ENCODE measurements around the gene THAP7. TPM values are rescaled to one million over a fixed set of nuclear protein-coding genes. Genes with fewer than 3 reads are reported as not detected.

THAP7 gene
- total RNA-seq, 1 experiment from 2014 or later: 33.7 TPM

- Histone ChIP-seq H3K27me3 (ENCODE audit: low read length) (no peaks in the 10 kb centered on the region), H3K36me3 (ENCODE audit: insufficient read depth, low read length) (no peaks in the 10 kb centered on the region), H4K20me1 (ENCODE audit: insufficient read depth, low read depth, low read length) (no peaks in the 10 kb centered on the region), H2AFZ (ENCODE audit: low read length) (no peak overlapping the region), H3K4me1 (ENCODE audit: low read length) (no peaks in the 10 kb centered on the region), H3K9me3 (ENCODE audit: low read length) (no peaks in the 10 kb centered on the region), H3K4me2 (ENCODE audit: low read depth, low read length, poor library complexity, severe bottlenecking) (no peak overlapping the region), H3K9ac (ENCODE audit: low read length) (no peak overlapping the region), H3K79me2 (ENCODE audit: low read length) (no peaks in the 10 kb centered on the region), H3K27ac (ENCODE audit: low read length) (no peak overlapping the region), H3K9me2 (replicated peaks; ENCODE audit: insufficient read depth, low read length) (no peaks in the 10 kb centered on the region), H3K4me3 (ENCODE audit: low read length) (no peak overlapping the region)
- DNase-seq: no peak
These were observed 31.2 kb upstream of the THAP7 start for GRCh38 chr22:21032868-21033688.

GRCh38 chr22:21032037-21032867, 30.3 kb upstream of the THAP7 start, which contains the start of gene SLC7A4:
SLC7A4 (minus strand) TSS chr22:21032561; CDS start chr22:21031812, 749 bp downstream.
- no peak within 1 kb of the TSS for H3K9ac ChIP-seq (ENCODE audit: low read length)
- H3K79me2 ChIP-seq (ENCODE audit: low read length): no peaks in the 10 kb centered on the region
- no peaks in the 10 kb centered on the region for H3K9me2 ChIP-seq (replicated peaks; ENCODE audit: insufficient read depth, low read length)
- no peaks in the 10 kb centered on the region for H3K4me1 ChIP-seq (ENCODE audit: low read length)
- H3K27me3 ChIP-seq (ENCODE audit: low read length): no peaks in the 10 kb centered on the region
- DNase-seq: no peak
- H3K27ac ChIP-seq (ENCODE audit: low read length): no peak within 1 kb of the TSS
- no peaks in the 10 kb centered on the region for H3K36me3 ChIP-seq (ENCODE audit: insufficient read depth, low read length)
- no peak within 1 kb of the TSS for H3K4me3 ChIP-seq (ENCODE audit: low read length)
- H4K20me1 ChIP-seq (ENCODE audit: insufficient read depth, low read depth, low read length): no peaks in the 10 kb centered on the region
- H3K9me3 ChIP-seq (ENCODE audit: low read length): no peaks in the 10 kb centered on the region
- H2AFZ ChIP-seq (ENCODE audit: low read length): no peak within 1 kb of the TSS
- H3K4me2 ChIP-seq (ENCODE audit: low read depth, low read length, poor library complexity, severe bottlenecking): no peak within 1 kb of the TSS

- Histone ChIP-seq H3K9me2 (replicated peaks; ENCODE audit: insufficient read depth, low read length) (no peaks in the 10 kb centered on the region), H3K27me3 (ENCODE audit: low read length) (no peaks in the 10 kb centered on the region), H3K36me3 (ENCODE audit: insufficient read depth, low read length) (no peaks in the 10 kb centered on the region), H4K20me1 (ENCODE audit: insufficient read depth, low read depth, low read length) (no peaks in the 10 kb centered on the region), H3K9ac (ENCODE audit: low read length) (no peak overlapping the region), H3K27ac (ENCODE audit: low read length) (no peak overlapping the region), H3K4me1 (ENCODE audit: low read length) (no peaks in the 10 kb centered on the region), H3K4me2 (ENCODE audit: low read depth, low read length, poor library complexity, severe bottlenecking) (no peak overlapping the region), H3K4me3 (ENCODE audit: low read length) (no peak overlapping the region), H3K9me3 (ENCODE audit: low read length) (no peaks in the 10 kb centered on the region), H2AFZ (ENCODE audit: low read length) (no peak overlapping the region), H3K79me2 (ENCODE audit: low read length) (no peaks in the 10 kb centered on the region)
- DNase-seq: no peak
These were observed 29.7 kb upstream of the THAP7 start for GRCh38 chr22:21031545-21032036.

- H3K27me3 ChIP-seq (ENCODE audit: low read length): no peaks in the 10 kb centered on the region
- H4K20me1 ChIP-seq (ENCODE audit: insufficient read depth, low read depth, low read length): no peaks in the 10 kb centered on the region
- H3K27ac ChIP-seq (ENCODE audit: low read length): no peak overlapping the region
- no peaks in the 10 kb centered on the region for H3K9me2 ChIP-seq (replicated peaks; ENCODE audit: insufficient read depth, low read length)
- H3K79me2 ChIP-seq (ENCODE audit: low read length): no peaks in the 10 kb centered on the region
- H3K4me3 ChIP-seq (ENCODE audit: low read length): no peak overlapping the region
- no peaks in the 10 kb centered on the region for H3K36me3 ChIP-seq (ENCODE audit: insufficient read depth, low read length)
- no peak overlapping the region for H3K4me2 ChIP-seq (ENCODE audit: low read depth, low read length, poor library complexity, severe bottlenecking)
- no peaks in the 10 kb centered on the region for H3K9me3 ChIP-seq (ENCODE audit: low read length)
- H3K9ac ChIP-seq (ENCODE audit: low read length): no peak overlapping the region
- no peak for DNase-seq
- H3K4me1 ChIP-seq (ENCODE audit: low read length): no peaks in the 10 kb centered on the region
- H2AFZ ChIP-seq (ENCODE audit: low read length): no peak overlapping the region
These were observed 29.0 kb upstream of the THAP7 start for GRCh38 chr22:21030621-21031544.

GRCh38 chr22:21030032-21030431, 28.1 kb upstream of the THAP7 start:
- no peak overlapping the region for H3K27ac ChIP-seq (ENCODE audit: low read length)
- no peaks in the 10 kb centered on the region for H3K4me1 ChIP-seq (ENCODE audit: low read length)
- H4K20me1 ChIP-seq (ENCODE audit: insufficient read depth, low read depth, low read length): no peaks in the 10 kb centered on the region
- H3K9ac ChIP-seq (ENCODE audit: low read length): no peak overlapping the region
- no peaks in the 10 kb centered on the region for H3K9me2 ChIP-seq (replicated peaks; ENCODE audit: insufficient read depth, low read length)
- no peaks in the 10 kb centered on the region for H3K27me3 ChIP-seq (ENCODE audit: low read length)
- H3K79me2 ChIP-seq (ENCODE audit: low read length): no peaks in the 10 kb centered on the region
- no peaks in the 10 kb centered on the region for H3K9me3 ChIP-seq (ENCODE audit: low read length)
- DNase-seq: no peak
- H3K4me2 ChIP-seq (ENCODE audit: low read depth, low read length, poor library complexity, severe bottlenecking): no peak overlapping the region
- no peak overlapping the region for H2AFZ ChIP-seq (ENCODE audit: low read length)
- no peaks in the 10 kb centered on the region for H3K36me3 ChIP-seq (ENCODE audit: insufficient read depth, low read length)
- H3K4me3 ChIP-seq (ENCODE audit: low read length): no peak overlapping the region

- H3K9me3 ChIP-seq (ENCODE audit: low read length): no peaks in the 10 kb centered on the region
- DNase-seq: no peak
- no peaks in the 10 kb centered on the region for H4K20me1 ChIP-seq (ENCODE audit: insufficient read depth, low read depth, low read length)
- no peaks in the 10 kb centered on the region for H3K27me3 ChIP-seq (ENCODE audit: low read length)
- no peak overlapping the region for H2AFZ ChIP-seq (ENCODE audit: low read length)
- H3K4me2 ChIP-seq (ENCODE audit: low read depth, low read length, poor library complexity, severe bottlenecking): no peak overlapping the region
- no peak overlapping the region for H3K9ac ChIP-seq (ENCODE audit: low read length)
- H3K9me2 ChIP-seq (replicated peaks; ENCODE audit: insufficient read depth, low read length): no peaks in the 10 kb centered on the region
- H3K79me2 ChIP-seq (ENCODE audit: low read length): no peaks in the 10 kb centered on the region
- H3K4me1 ChIP-seq (ENCODE audit: low read length): no peaks in the 10 kb centered on the region
- H3K36me3 ChIP-seq (ENCODE audit: insufficient read depth, low read length): no peaks in the 10 kb centered on the region
- H3K4me3 ChIP-seq (ENCODE audit: low read length): no peak overlapping the region
- no peak overlapping the region for H3K27ac ChIP-seq (ENCODE audit: low read length)
These were observed 27.6 kb upstream of the THAP7 start for GRCh38 chr22:21029486-21030025.

- H3K27me3 ChIP-seq (ENCODE audit: low read length): no peaks in the 10 kb centered on the region
- no peaks in the 10 kb centered on the region for H3K36me3 ChIP-seq (ENCODE audit: insufficient read depth, low read length)
- H3K4me1 ChIP-seq (ENCODE audit: low read length): no peaks in the 10 kb centered on the region
- H3K27ac ChIP-seq (ENCODE audit: low read length): no peak overlapping the region
- DNase-seq: no peak
- no peaks in the 10 kb centered on the region for H4K20me1 ChIP-seq (ENCODE audit: insufficient read depth, low read depth, low read length)
- H3K79me2 ChIP-seq (ENCODE audit: low read length): no peaks in the 10 kb centered on the region
- H3K4me3 ChIP-seq (ENCODE audit: low read length): no peak overlapping the region
- no peak overlapping the region for H3K9ac ChIP-seq (ENCODE audit: low read length)
- no peak overlapping the region for H2AFZ ChIP-seq (ENCODE audit: low read length)
- H3K9me3 ChIP-seq (ENCODE audit: low read length): no peaks in the 10 kb centered on the region
- H3K9me2 ChIP-seq (replicated peaks; ENCODE audit: insufficient read depth, low read length): no peaks in the 10 kb centered on the region
- H3K4me2 ChIP-seq (ENCODE audit: low read depth, low read length, poor library complexity, severe bottlenecking): no peak overlapping the region
These were observed 26.6 kb upstream of the THAP7 start for GRCh38 chr22:21028277-21029251.

Measured in Karpas-422 (cell line).